ENCODE measurements around the gene ZNF654. TPM values are rescaled to one million over a fixed set of nuclear protein-coding genes. Genes with fewer than 3 reads are reported as not detected.
A peak's percentile ranks its signal among the peaks of the same experiment; 100 is the strongest.
"Not testable (repeated sequence)": the region's sequence is repeated elsewhere in the genome, so short reads cannot be mapped to it uniquely, and the experiment has no call there.

ZNF654 gene
- 13.2 and 20.7 TPM in 2 replicates for total RNA-seq

GRCh38 chr3:88058581-88059379, at the start of gene ZNF654, which contains the start of gene CGGBP1:
Gene ZNF654 (plus strand): TSS chr3:88059255. CDS start chr3:88059320, 65 bp downstream.
Gene CGGBP1 (minus strand): TSS chr3:88059005. CDS start chr3:88055976, 3,029 bp downstream.
- H3K4me3 ChIP-seq (ENCODE audit: low read depth, low read length), result peak within 1 kb of the TSS; percentile 94
- no peak for TF ChIP-seq CTCF (IDR thresholded peaks at IDR 0.05; ENCODE audit: insufficient read depth, low read depth, low read length)
- DNase-seq (ENCODE audit: low read depth), result peak; percentile 99

GRCh38 chr3:88010810-88011209, 48.2 kb upstream of the ZNF654 start:
- DNase-seq (ENCODE audit: low read depth), result no peak
- H3K4me3 ChIP-seq (ENCODE audit: low read depth, low read length), result no peak overlapping the region
- no peak for TF ChIP-seq CTCF (IDR thresholded peaks at IDR 0.05; ENCODE audit: insufficient read depth, low read depth, low read length)

GRCh38 chr3:88013592-88013991, 45.5 kb upstream of the ZNF654 start:
- no peak for DNase-seq (ENCODE audit: low read depth)
- no peak overlapping the region for H3K4me3 ChIP-seq (ENCODE audit: low read depth, low read length)
- TF ChIP-seq CTCF (IDR thresholded peaks at IDR 0.05; ENCODE audit: insufficient read depth, low read depth, low read length), result no peak

GRCh38 chr3:88015656-88016055, 43.4 kb upstream of the ZNF654 start:
- H3K4me3 ChIP-seq (ENCODE audit: low read depth, low read length); DNase-seq (ENCODE audit: low read depth): not testable (repeated sequence)

- DNase-seq (ENCODE audit: low read depth), result no peak
- H3K4me3 ChIP-seq (ENCODE audit: low read depth, low read length), result no peak overlapping the region
- no peak for TF ChIP-seq CTCF (IDR thresholded peaks at IDR 0.05; ENCODE audit: insufficient read depth, low read depth, low read length)
Observed at GRCh38 chr3:88019024-88019423, 40.0 kb upstream of the ZNF654 start.

- no peak for TF ChIP-seq CTCF (IDR thresholded peaks at IDR 0.05; ENCODE audit: insufficient read depth, low read depth, low read length)
- DNase-seq (ENCODE audit: low read depth), result no peak
Observed at GRCh38 chr3:88025001-88025552, 34.0 kb upstream of the ZNF654 start.

GRCh38 chr3:88028876-88029275, 30.2 kb upstream of the ZNF654 start:
- no peak for DNase-seq (ENCODE audit: low read depth)
- no peak overlapping the region for H3K4me3 ChIP-seq (ENCODE audit: low read depth, low read length)

More at GRCh38 chr3:88025001-88025552, 34.0 kb upstream of the ZNF654 start:
- no peak overlapping the region for H3K4me3 ChIP-seq (ENCODE audit: low read depth, low read length)

More at GRCh38 chr3:88028876-88029275, 30.2 kb upstream of the ZNF654 start:
- TF ChIP-seq CTCF (IDR thresholded peaks at IDR 0.05; ENCODE audit: insufficient read depth, low read depth, low read length), result no peak

Measured in fibroblast of villous mesenchyme (primary cell).